ENCODE measurements around the gene PABPN1. TPM values are rescaled to one million over a fixed set of nuclear protein-coding genes. Genes with fewer than 3 reads are reported as not detected.

PABPN1 gene
- total and polyA plus RNA-seq, 2 of the 13 experiments (the other 11 are each of a cell fraction or from before 2014, with no cell fraction given) = 233 to 524 TPM

DNA sequence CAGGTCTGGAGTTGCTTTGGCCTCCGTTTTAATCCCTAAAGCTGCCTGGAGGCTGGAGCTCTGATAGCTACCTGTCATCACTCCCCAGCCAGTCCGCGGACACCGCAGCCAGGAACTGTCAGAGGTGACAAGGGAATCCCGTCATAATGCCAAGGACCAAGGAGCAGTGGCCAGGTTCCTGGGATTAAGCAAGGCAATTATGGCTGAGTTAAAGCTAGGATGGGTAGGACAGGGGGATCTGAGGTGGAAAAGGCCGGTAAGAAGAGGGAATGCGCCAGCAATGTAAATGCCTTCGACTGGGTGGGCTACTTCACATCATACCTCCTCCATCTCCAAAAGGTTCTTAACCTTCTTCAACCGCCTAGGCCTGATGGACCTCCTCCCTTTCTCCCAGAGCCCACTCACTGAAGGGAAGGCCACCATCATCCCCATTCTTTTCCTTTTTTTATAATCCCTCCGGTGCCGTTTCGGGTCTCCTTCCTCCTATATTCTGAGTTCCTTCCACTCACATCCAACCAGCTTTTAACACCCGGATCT, 20.5 kb upstream of the PABPN1 start (continued):
- TF ChIP-seq CREB1 (IDR thresholded peaks at IDR 0.05) (peak; percentile 60; the same call in 1 of the 2 replicates), CREB1 (CRISPR knock-in tag; IDR thresholded peaks at IDR 0.05) (no peak), ZNF800 (CRISPR knock-in tag; IDR thresholded peaks at IDR 0.05) (no peak), KDM2A (CRISPR knock-in tag; IDR thresholded peaks at IDR 0.05; ENCODE audit: borderline replicate concordance, low read depth) (no peak), MBNL3 (CRISPR knock-in tag; conservative IDR thresholded peaks at IDR 0.05) (no peak), ELF4 (CRISPR knock-in tag; IDR thresholded peaks at IDR 0.05; ENCODE audit: borderline replicate concordance) (no peak), HIVEP1 (CRISPR knock-in tag; IDR thresholded peaks at IDR 0.05) (no peak; the same call in 1 of the 2 replicates), ZFP36 (IDR thresholded peaks at IDR 0.05; ENCODE audit: borderline replicate concordance, low read depth, low read length, partially characterized antibody) (no peak), ATRX (CRISPR knock-in tag; IDR thresholded peaks at IDR 0.05; ENCODE audit: borderline replicate concordance) (0 out of 2 replicates have a peak, but pooled peaks have one; percentile 55), ZNF33B (CRISPR knock-in tag; IDR thresholded peaks at IDR 0.05) (peak; percentile 51; the same call in 1 of the 2 replicates), AHR (CRISPR knock-in tag; IDR thresholded peaks at IDR 0.05) (peak; percentile 75; the same call in 1 of the 2 replicates), FIP1L1 (IDR thresholded peaks at IDR 0.05; ENCODE audit: borderline replicate concordance, insufficient read depth, low read depth, low read length) (no peak), PHF21A (CRISPR knock-in tag; IDR thresholded peaks at IDR 0.05) (no peak)
- TF ChIP-seq, protein P1, sequence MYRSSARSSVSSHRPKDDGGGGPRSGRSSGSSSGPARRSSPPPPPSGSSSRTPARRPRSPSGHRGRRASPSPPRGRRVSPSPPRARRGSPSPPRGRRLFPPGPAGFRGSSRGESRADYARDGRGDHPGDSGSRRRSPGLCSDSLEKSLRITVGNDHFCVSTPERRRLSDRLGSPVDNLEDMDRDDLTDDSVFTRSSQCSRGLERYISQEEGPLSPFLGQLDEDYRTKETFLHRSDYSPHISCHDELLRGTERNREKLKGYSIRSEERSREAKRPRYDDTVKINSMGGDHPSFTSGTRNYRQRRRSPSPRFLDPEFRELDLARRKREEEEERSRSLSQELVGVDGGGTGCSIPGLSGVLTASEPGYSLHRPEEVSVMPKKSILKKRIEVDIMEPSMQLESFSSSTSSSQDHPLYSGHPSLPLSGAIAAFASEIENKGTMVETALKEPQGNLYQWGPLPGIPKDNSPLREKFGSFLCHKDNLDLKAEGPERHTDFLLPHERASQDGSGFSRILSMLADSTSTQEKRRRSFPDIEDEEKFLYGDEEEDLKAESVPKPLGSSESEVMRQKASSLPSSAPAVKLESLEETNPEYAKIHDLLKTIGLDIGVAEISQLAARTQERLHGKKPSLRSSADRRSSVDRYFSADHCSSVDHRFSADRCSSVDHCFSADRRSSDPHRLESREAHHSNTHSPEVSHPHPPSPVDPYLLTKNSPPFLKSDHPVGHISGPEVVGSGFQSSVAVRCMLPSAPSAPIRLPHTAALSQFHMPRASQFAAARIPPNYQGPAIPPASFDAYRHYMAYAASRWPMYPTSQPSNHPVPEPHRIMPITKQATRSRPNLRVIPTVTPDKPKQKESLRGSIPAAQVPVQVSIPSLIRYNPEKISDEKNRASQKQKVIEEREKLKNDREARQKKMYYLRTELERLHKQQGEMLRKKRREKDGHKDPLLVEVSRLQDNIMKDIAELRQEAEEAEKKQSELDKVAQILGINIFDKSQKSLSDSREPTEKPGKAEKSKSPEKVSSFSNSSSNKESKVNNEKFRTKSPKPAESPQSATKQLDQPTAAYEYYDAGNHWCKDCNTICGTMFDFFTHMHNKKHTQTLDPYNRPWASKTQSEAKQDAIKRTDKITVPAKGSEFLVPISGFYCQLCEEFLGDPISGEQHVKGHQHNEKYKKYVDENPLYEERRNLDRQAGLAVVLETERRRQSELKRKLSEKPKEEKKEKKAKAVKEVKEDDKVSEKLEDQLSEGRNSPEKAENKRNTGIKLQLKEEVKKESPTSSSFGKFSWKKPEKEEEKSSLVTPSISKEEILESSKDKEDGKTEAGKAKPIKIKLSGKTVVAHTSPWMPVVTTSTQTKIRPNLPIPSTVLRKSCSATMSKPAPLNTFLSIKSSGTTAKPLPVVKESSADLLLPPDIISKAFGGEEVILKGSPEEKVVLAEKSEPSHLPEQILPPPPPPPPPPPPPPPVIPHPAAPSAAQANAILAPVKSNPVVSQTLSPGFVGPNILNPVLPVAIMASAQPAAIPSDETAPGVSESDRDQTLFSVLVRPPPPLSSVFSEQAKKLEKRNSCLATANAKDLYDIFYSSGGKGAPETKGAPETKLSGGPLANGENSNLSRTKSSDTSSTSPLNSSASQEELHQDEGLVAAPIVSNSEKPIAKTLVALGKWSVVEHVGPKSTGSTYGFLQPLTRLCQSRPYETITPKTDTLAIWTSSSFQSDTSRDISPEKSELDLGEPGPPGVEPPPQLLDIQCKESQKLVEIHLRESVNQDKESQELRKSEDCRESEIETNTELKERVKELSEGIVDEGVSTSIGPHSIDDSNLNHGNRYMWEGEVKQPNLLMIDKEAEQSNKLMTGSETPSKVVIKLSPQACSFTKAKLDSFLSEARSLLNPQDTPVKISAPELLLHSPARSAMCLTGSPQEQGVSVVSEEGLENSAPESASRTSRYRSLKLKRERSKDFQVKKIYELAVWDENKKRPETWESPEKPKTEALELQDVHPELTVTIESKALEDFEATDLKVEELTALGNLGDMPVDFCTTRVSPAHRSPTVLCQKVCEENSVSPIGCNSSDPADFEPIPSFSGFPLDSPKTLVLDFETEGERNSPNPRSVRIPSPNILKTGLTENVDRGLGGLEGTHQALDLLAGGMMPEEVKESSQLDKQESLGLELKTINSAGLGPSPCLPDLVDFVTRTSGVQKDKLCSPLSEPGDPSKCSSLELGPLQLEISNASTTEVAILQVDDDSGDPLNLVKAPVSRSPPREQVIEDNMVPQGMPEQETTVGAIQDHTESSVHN (CRISPR knock-in tag; IDR thresholded peaks at IDR 0.05) = no peak
